DND-41 (cell line): ENCODE results near the gene UBL5.
A peak's percentile ranks its signal among the peaks of the same experiment; 100 is the strongest.

Experiments used
- EZH2 ChIP-seq: IDR thresholded peaks from 3 replicates; pipeline ENCODE4 v1.6.1; 2012; ENCODE audit warnings: borderline replicate concordance, low read depth, mild to moderate bottlenecking, moderate library complexity, low read length, inconsistent platforms; ENCODE audit not compliant: severe bottlenecking
- TF ChIP-seq, protein P1 (sequence below): IDR thresholded peaks from 2 replicates; pipeline ENCODE4 v1.5.1; 2012; ENCODE audit warnings: borderline replicate concordance, low read length, moderate library complexity, mild to moderate bottlenecking; ENCODE audit not compliant: poor library complexity, severe bottlenecking; ENCODE audit errors: extremely low read depth

DNA sequence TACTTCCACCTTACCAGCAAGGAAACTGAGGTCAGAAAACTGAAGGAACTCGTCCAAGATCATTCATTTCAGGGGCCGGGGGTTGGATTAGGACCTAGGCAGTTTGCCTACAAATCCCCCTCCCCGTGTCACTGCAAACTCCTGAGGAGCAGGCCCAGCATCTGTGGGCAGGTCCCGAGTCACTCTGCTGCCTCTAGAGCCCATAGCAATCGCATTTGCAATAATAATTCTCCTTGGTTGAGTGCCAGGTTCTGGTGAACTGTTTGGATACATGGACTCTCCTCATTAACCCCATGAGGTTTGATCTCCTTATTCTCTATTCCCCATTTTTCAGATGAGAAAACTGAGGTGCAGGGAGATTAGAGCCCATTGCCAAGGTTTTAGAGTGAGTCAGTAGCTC is 8.3 kb downstream of the UBL5 start:
- TF ChIP-seq, protein P1, sequence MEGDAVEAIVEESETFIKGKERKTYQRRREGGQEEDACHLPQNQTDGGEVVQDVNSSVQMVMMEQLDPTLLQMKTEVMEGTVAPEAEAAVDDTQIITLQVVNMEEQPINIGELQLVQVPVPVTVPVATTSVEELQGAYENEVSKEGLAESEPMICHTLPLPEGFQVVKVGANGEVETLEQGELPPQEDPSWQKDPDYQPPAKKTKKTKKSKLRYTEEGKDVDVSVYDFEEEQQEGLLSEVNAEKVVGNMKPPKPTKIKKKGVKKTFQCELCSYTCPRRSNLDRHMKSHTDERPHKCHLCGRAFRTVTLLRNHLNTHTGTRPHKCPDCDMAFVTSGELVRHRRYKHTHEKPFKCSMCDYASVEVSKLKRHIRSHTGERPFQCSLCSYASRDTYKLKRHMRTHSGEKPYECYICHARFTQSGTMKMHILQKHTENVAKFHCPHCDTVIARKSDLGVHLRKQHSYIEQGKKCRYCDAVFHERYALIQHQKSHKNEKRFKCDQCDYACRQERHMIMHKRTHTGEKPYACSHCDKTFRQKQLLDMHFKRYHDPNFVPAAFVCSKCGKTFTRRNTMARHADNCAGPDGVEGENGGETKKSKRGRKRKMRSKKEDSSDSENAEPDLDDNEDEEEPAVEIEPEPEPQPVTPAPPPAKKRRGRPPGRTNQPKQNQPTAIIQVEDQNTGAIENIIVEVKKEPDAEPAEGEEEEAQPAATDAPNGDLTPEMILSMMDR = peak; percentile 24
- no peak for TF ChIP-seq EZH2
